GM18517 (cell line): ENCODE measurements around the gene RERE.

ENCODE experiments used
- ATAC-seq: cut with Tn5 transposase; IDR thresholded peaks from one replicate; pipeline ENCODE4 v1.9.1; 2021; ENCODE audit warnings: mild to moderate bottlenecking, moderate library complexity; ENCODE audit not compliant: unreplicated experiment

Gene RERE

GRCh38 chr1:8347635-8348034, 469.8 kb downstream of the RERE start:
- ATAC-seq: no peak

GRCh38 chr1:8345621-8346415, 471.6 kb downstream of the RERE start:
- no peak for ATAC-seq

DNA sequence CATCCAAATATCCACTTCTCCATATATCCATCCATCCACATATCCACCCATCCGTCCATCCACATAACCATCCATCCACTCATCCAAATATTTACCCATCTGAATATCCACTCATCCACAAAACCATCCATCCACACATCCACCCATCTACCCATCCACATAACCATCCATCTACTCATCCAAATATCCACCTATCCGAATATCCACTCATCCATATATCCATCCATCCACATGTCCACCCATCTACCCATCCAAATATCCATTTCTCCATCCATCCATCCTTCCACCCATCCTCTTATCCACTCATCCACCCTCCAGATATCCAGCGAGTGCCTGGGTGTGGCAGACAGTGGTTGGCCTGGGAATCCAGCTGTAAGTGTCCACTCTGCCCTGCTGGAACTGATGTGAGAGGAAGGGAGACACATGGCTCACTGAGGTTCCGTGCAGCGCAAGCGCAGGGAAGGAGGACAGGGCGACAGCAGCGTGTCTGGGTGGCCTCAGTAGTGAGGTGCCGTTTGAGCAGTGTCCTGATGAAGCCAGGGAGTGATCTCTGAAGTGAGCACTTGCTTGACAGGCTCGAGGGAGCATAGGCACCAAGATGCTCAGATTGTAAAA, 472.4 kb downstream of the RERE start:
- no peak for ATAC-seq

- ATAC-seq: no peak
Measured at GRCh38 chr1:8343464-8344001, 473.9 kb downstream of the RERE start.

DNA sequence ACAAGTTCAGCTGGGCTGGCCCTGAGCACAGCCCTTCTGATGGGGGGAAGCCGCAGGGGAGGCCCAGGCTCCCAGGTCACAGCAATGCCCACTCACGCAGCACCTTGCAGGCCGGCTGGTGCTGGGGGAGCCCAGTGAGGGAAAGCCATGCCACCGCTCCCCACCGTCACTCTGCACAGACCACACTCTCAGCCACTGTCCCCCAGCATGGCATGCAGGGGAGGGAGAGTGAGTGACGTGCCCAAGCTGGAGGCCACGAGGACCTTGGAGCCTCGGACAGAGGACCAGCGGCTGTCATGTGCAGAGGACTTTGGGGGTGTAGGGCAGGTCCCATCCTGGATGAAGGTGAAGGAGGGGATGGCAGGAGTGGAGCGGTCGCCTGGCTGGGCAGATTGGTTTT, 474.4 kb downstream of the RERE start:
- ATAC-seq: no peak

DNA sequence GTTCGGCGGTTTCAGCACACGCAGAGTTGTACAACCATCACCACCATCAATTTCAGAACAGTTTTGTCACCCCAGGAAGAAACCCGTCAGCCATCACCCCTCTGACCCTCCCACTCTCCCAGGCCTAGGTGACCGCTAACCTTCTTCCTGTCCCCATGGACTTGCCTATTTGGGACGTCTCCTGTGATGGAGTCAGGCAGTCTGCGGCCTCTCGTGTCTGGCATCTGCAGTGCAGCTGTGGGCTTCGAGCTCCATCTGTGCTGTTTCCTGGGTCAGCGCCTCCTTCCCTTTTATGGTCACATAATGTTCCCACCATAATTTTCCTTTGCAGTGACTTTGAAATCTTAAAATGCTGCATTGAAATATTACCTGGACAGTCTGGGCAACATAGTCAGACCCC, 475.1 kb downstream of the RERE start:
- no peak for ATAC-seq

DNA sequence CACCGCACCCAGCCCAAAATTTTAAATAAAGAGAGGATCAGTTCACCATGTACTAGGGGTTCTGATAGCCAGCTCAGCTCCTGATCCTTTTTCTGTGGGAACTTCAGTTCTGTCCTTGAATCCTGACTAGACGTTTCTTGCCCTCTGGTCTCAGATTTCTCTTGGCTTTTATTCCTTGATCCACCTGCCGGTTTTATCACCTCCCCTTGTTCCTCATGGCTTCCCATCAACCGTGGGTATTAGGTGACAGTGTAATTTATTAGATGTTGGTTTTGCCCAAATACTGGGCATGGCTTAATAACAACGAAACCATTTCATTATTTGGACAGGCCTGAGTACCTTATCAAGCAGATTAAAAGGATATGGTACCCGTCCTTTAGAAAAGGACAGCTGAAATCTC, 477.0 kb downstream of the RERE start:
- ATAC-seq: no peak

GRCh38 chr1:8339203-8339600, 478.2 kb downstream of the RERE start:
- no peak for ATAC-seq

DNA sequence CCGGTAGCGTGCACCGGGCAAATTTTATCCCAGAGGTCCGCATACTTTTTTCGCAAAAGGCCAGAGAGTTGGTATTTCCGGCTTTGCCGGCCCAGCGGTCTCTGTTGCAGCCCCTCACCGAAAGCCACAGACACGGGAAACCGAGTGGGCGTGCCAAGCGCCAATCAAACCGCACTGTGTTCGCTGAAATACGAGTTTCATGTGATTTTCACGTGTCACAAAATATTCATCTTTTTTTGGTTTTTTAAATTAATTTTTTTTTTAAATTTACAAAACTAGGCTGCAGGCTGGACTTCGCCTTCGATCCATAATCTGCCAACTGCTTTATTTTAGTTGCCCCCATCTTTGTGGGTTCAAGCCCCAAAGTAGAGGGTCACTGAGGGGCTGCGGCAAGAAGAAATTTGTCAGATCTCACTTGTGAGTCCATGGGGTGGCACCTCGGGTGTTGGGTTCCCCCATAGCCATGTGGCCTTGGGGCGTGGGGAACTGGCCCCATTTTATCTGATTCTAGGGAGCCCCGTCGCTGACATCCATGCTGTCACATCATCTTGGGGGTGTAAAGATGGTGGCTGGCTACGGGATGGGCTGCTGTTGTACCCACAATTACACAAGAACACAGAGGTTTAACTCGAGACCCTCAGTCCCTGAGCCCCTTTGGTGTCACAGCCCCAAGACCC, 478.8 kb downstream of the RERE start:
- no peak for ATAC-seq

DNA sequence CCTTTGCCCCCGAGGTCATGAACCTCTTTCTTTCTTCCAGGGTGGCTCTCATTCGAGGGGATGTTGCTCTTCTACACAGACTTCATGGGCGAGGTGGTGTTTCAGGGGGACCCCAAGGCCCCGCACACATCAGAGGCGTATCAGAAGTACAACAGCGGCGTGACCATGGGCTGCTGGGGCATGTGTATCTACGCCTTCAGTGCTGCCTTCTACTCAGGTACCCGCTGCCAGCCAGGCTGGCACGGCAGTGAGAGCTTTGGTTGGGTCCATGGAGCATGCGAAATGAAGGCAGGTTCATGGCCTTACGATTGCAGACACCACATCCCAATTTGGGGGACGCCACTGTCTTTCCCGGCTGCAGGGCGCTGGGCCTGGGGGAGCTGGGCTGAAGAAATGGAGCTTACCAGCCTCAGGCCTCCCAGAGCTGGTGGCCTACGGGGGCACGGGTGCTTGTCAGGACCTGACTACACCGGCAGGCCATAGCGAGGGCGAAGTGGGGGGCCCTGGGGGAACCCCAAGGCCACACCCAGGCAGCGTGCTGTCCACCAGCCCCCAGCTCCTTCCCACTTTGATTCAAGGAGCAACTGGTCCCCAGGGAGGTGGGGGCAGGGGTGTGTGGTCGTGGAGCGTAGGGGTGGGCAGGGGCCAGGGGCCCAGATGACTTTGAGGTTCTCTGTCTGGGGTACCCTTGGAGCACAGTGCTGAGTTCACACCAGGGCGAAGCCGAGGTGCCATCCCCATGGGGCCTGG, 479.5 kb downstream of the RERE start:
- no peak for ATAC-seq

DNA sequence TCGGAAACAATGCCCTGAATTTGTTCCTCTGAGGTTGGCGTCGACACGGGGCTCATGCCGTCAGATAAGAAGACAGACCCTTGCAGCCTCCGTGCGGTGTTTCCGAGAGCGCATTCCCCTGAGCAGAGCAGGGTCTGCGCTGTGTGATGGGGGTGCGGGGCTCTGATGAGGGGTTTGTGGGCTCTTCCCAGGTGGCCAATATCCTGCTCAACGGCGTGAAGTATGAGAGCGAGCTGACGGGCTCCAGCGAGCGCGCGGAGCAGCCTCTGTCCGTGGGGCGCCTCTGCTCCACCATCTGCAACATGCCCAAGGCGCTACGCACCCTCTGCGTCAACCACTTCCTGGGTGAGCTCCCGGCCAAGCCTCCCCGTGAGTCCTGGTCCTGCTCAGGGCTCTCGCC, 482.2 kb downstream of the RERE start:
- ATAC-seq: no peak

GRCh38 chr1:8334106-8334851, 483.2 kb downstream of the RERE start:
- no peak for ATAC-seq

GRCh38 chr1:8333246-8333987, 484.0 kb downstream of the RERE start:
- no peak for ATAC-seq

DNA sequence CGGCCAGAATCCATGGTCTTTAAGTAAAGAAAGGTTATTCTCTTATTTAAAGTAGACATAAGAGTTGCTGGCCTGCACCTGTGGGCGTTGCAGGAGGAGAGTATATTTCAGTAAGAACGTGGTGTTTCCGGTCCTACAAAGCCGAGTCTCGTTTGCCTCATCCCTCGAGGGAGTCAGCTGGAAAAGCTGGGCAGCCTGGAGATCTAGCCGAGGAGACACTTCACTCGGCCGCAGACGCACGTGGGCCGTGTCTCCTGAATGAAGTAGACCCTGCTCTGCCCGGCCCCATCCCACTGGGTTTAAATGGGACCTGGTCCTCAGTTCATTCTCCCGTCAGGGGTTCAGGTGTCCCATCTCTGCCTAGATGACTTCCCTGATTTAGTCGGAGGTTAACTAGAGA, 484.6 kb downstream of the RERE start:
- ATAC-seq: no peak

DNA sequence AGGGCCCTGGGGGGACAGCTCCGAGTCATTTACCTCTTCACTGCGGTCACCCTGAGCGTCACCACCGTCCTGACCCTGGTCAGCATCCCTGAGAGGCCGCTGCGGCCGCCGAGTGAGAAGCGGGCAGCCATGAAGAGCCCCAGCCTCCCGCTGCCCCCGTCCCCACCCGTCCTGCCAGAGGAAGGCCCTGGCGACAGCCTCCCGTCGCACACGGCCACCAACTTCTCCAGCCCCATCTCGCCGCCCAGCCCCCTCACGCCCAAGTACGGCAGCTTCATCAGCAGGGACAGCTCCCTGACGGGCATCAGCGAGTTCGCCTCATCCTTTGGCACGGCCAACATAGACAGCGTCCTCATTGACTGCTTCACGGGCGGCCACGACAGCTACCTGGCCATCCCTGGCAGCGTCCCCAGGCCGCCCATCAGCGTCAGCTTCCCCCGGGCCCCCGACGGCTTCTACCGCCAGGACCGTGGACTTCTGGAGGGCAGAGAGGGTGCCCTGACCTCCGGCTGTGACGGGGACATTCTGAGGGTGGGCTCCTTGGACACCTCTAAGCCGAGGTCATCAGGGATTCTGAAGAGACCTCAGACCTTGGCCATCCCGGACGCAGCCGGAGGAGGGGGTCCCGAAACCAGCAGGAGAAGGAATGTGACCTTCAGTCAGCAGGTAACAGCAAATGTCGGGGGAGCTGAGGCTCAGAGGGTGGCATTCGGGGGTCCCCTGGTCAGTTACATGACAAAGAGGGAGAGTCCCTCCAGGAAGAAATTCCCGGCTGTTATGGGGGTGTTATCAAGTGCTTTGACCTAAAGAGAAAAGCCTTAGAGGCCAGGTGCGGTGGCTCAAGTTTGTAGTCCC, 486.9 kb downstream of the RERE start:
- no peak for ATAC-seq

- ATAC-seq: no peak
Measured at GRCh38 chr1:8329858-8330257, 487.6 kb downstream of the RERE start.

- ATAC-seq: no peak
Measured at GRCh38 chr1:8329439-8329838, 488.0 kb downstream of the RERE start.

GRCh38 chr1:8328271-8328670, 489.2 kb downstream of the RERE start:
- ATAC-seq: no peak

DNA sequence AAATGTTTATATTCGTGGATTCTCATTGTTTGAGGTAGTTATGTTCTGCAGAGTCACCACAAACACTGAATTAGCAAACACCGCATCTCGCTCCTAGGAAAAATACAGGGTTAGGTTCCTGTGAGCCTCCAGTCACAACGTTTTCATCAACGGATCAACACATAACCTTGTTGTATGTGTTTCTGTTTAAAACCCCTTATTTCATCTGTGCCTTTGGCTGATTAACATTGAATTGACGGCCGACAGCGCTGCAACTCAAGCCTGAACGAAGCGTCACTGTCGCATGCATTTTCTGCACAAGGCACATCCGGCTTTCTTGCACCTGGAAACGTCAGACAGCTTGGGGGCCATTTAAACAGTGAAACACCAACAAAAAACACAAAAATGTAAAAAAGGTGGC, 491.2 kb downstream of the RERE start:
- ATAC-seq: no peak
